Neural progenitor cell (in vitro differentiated cells): ENCODE data around the gene HIPK2.

Source experiments
- CTCF ChIP-seq: fragments of 200-600 bp; sonication (generic); IDR thresholded peaks from 2 replicates; pipeline ENCODE4 v1.5.1; 2017; ENCODE audit warnings: antibody characterized with exemption, mild to moderate bottlenecking
- EZH2 ChIP-seq: fragments of 200-600 bp; sonication (generic); IDR thresholded peaks from 2 replicates; pipeline ENCODE4 v1.6.1; 2017; ENCODE audit warnings: antibody characterized with exemption, mild to moderate bottlenecking, moderate library complexity
- EZH2phosphoT487 ChIP-seq: fragments of 200-600 bp; sonication (generic); IDR thresholded peaks from 2 replicates; pipeline ENCODE4 v1.6.1; 2017; ENCODE audit warnings: antibody characterized with exemption

GRCh38 chr7:139709485-139709884, 68.3 kb downstream of the HIPK2 start:
- TF ChIP-seq CTCF (no peak), EZH2phosphoT487 (no peak), EZH2 (no peak)
